Amygdala (tissue), 56 donors: Measurements from ENCODE around the gene ALDH1A2.
"Not testable (repeated sequence)": the region's sequence is repeated elsewhere in the genome, so short reads cannot be mapped to it uniquely, and the experiment has no call there.

Source experiments
- DNase-seq, 56 donors: peaks; one replicate each; lab custom pipeline; 2025; lab: John Stamatoyannopoulos, UW

The ALDH1A2 gene

DNA sequence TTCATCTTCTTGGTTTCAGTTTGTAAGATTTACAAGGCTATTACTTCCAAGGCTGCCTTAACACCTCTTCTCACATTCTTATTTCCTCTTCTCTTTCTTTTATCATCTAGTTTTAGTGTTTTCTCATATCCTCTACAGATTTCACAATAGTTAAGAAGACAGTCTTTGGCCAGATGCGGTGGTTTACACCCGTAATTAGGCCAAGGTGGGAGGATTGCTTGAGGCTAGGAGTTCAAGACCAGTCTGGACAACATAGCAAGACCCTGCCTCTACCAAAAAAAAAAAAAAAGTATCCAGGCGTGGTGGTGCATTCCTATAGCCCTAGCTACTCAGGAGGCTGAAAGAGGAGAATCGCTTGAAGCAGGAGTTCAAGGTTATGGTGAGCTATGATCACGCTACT lies 3.5 kb upstream of the ALDH1A2 start:
- DNase-seq, result no peak

DNA sequence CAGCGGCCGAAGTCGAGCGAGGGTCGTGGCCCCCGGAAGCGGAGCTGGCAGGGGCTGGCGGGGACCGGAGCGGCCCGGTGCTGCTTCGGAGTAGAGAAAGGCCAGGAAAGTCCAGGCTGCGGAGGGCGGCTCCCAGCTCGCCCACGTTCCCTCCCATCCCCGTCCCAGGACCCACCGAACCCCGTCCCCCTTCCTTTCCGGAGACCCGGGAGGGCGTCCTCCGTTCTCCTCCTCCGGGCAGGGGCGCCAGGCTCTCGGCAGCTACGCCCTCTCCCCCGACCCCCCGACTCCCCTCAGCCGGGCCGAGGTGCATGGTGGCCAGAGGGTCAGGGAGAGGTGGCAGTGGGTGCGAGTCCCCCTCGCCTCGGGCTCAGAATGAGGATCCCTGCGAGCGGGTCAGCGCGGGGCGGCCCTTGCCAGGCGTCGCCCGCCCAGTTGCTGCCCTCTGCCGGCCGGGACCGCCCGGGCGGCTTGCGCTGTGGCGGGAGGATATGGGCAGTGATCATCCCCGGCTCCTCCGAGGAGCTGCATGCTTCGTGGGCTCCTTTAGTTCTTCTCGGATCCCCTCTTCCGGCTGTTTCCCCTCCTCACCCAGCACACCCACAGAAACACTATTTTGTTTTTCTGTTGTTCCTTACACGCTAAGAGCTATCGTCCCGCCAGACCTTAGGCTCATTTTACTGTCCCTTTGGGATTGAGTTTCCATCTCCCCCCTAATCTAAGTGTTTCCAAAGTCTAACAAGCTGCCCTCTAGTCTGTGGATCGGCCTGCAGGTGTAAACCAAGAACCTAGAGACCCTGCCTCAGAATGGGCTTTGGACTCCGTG lies 744 bp upstream of the ALDH1A2 start:
- DNase-seq, result peak in 18 of 56 donors; percentile 3 to 43 (median 12)

DNA sequence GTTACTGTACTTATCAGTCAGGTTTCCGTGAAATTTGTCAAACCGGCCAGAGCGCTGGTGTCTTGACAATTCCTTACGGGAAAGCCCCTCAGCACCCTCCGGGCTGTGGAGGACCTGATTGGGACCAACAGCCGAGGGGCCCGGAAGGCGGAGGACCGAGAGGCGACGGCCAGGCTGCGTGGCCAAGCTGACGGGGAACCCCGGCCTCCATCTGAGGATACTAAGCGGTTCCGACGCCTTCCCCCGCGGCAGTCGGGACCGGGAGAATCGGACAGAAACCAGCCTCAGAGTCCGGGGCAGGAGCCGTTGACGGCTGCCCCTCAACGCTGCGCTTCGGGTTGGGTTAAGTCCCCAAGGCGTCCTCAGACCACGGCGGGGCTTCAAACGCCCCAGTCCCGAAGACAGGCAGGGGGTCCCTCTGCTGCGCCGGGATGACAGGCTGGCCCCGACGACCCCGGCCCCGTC lies 499 bp downstream of the ALDH1A2 start:
- no peak for DNase-seq

DNA sequence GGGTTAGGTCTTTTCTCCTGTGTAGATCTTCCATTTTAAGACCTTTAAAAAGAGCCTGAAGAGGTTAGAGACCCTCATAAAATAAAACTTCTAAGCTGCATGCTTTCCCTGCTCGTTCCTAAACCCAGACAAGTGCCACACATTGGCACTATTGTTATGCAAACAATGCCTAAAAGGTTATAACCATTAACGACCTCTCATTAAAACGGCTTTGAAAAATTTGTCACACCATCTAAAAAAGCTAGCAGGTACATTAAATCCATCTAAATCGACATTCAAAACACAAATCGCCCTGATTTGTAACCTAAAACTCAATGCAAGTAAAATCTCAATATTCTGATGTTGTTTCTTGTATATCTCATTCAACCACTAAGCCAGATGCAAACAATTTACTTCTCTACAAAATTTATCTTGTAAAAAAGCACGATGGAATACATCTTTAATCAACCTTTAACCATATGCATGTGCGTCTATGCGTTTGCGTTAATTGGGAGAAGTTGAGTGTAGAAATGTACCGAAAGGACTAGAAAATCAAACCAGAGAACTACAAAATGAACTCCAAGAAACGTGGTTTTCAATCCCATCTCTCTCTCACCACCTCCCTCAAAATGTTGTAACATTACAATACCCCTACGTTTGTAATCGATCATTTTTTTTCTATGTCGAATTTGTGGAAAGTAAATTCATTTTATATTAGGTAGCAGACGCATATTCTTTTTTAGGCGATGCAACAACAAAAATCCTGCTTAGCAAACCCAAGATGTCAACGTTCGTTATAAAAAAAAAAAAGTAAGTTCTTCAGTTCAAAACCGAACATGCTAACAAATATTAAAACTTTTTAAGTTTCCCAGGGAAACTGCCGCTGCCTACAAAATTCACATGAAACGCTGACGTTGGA lies 1.2 kb downstream of the ALDH1A2 start:
- DNase-seq, result no peak

DNA sequence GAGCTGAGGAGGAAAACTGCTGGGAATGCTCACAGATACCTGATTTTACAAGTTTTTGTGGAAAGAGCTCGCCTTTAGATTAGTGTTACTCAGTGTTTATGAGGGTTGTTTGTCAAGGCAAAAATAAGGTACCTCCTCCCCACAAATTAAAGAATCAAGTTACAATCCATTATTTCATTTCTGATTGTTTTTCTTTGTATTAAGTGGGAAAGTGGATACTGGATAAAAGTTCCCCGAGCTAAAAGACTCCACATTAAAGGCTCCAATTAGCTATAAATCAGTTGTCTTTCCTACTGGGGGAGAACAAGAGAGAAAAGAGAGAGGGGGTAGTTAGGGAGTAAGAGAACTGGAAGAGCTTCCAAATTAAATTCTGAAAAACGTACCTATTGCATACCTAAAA lies 1.9 kb downstream of the ALDH1A2 start:
- DNase-seq, result no peak

DNA sequence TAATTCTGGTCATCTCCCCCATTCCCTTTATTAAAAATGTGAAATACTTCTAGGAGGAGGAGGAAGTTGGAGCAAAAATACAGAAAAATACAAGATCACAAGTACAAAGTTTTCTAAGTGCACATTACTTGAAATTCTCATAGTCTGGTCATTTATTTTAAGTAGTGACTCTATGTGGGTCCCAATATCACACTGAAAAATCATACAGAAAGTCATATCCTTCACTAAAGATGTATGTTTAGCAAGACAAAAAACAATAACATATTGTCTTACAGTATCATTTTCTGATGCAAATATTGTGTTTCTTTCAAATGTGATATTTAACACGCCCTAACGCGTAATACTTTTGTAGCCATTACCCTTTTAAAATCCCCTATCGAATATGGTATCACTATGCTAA lies 2.5 kb downstream of the ALDH1A2 start:
- no peak for DNase-seq

DNA sequence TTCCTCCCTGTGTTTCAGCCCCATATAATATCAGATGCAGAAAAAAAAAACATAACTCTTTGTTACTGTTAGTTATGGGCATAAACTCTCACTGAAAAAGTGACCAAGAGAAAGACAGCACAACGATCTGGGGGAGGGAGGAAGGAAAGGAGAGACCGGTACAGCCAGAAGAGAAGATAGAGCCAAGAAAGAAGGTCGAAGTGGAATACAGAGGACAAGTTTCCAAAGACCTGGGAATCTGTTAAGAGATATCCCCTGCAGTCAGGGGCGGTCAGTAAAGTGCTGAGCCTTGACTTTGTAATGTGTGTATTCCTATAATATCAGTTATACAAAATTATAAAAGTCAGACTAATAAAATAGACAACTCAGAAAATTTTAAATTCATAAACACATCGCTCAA lies 3.3 kb downstream of the ALDH1A2 start:
- no peak for DNase-seq

DNA sequence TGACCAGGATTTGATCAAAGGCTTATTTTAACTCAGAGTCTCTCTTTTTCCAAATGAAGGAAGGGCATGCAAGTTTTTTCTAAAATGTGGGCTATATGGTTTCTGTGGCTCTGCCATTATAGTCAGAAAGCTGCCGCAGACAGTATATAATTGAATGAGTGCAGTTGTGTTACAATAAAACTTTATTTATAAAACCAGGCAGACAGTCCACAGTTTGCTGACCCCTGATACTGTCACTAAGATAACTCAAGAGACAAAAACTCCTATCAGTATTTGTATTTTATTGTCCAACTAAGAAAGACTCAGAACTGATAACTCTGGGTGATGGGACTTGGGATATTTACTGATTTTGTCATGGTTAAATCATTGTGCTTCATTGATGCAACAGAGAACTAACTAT lies 4.9 kb downstream of the ALDH1A2 start:
- DNase-seq, result no peak

DNA sequence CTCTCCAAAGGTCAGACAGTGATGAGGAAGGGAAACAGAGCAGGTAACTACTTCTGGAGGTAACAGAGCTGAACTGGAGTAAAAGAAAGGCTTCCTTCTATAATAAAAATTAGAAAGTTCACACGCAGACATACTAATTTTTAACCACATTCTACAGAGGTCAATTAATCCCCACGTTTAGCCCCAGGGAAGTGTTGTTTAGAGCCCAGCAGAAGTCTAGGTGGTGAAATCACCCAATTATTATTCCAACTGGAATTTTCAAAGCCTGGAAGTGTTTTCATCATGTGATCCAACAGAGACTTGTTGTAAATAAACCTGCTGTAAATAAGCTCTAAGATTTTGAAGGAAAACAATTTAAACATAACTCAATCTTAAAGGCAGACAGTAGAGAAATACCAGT lies 6.8 kb downstream of the ALDH1A2 start:
- no peak for DNase-seq

DNA sequence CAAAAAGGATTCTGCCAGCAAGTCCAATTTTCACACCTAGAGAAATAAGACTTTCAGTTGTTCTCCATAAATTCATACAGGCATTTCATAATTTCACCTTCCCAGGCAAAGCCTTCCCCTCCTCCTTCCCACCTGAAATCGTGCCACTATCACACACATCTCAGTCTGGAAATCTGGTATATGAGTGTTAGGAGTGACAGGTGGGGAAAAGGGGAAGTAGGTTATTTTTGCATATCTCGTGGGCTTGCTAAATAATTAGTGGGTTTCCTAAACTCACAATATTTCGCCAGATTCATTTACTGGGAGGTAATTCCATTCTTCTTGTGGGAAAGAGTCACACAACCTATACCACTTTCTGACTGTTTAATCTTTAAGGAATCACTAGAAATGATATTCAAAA lies 7.4 kb downstream of the ALDH1A2 start:
- DNase-seq, result no peak

DNA sequence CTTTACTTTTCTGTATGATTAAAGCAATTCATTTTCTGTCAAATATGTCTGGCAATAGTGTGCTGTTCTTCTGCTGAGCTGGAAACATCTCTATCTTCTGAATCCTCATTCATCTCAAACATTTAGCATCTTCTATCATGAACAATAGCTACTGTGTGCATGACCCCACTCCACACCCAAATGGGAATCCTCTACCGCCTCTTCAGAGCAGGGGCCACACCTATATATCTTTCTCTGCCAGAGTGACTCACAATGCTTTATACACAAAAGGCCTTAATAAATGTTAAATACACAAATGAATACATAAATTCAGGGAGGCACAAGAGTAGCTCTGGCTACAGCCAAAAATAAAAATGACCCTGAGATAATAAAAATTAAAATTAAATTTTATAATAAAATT lies 8.0 kb downstream of the ALDH1A2 start:
- DNase-seq, result no peak

DNA sequence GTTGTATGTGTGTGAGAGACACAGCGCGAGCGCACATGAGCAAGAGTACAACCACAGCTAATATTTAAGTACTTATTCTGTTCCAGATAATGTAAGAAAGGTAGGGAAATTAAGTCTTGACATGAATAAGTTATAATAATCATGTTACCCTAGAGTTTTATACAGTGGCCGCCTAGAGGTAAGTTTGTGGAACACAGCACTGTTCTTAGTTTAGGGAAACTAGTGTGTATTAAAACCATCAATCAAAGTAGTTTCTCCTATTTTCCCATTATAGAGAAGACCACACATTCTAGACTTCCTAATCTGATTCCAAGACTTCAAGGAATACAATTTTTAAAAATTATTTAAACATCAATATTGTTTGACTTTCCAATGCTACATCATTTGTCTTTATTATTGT lies 9.5 kb downstream of the ALDH1A2 start:
- no peak for DNase-seq

DNA sequence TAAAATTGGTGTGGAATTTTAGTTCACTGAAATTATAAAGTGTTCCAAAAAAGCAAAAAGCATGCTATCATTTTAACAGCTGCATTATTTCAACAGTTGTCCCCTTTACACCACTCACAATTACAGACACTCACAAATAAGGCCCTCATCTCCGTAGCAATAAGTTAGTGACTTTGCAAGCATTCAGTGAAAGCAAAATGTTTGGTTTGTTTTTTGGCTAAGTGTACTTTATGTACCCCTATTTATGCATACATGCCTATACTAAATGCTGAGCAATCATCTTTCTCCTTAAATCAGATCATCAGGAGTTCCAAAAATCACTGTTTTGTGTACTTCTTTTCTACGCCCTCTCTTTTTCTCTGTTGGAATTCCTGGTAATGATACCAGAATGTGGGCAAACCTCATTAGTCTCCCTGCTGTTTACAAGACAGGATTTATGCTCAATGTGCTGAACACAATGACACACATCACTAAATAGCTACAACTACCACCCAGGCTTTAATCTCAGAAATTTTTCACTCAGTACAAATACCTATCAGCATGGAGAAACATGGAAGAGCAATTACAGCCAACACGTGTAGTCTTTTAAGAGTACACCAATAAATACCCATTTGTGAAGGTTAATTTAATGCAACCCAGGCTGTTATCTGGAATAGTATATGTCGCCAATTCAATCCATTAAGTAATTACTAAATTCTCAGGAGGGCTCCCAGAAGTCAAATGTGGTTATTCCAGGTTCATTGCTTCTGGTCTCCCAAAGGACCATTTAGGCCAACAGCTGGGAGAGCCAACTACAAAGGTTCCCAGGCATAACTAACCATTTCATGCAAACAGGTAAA lies 12.0 kb downstream of the ALDH1A2 start:
- no peak for DNase-seq

DNA sequence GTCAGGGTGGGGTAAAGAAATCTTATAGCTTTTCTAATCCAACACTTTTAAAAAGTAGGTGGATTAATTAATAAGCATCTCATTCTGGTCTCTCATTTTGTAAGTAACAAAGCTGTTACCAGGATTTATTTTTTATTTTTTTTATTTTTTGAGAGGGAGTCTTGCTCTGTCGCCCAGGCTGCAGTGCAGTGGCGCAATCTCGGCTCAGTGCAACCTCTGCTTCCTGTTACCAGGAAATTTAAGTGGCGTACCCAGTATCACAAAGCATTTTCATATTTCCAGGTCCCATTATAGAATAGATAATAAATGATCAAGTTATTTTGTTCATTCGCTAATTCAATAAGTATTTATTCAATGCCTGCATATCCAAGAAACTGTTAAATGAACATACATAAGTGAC lies 13.2 kb downstream of the ALDH1A2 start:
- DNase-seq, result no peak

DNA sequence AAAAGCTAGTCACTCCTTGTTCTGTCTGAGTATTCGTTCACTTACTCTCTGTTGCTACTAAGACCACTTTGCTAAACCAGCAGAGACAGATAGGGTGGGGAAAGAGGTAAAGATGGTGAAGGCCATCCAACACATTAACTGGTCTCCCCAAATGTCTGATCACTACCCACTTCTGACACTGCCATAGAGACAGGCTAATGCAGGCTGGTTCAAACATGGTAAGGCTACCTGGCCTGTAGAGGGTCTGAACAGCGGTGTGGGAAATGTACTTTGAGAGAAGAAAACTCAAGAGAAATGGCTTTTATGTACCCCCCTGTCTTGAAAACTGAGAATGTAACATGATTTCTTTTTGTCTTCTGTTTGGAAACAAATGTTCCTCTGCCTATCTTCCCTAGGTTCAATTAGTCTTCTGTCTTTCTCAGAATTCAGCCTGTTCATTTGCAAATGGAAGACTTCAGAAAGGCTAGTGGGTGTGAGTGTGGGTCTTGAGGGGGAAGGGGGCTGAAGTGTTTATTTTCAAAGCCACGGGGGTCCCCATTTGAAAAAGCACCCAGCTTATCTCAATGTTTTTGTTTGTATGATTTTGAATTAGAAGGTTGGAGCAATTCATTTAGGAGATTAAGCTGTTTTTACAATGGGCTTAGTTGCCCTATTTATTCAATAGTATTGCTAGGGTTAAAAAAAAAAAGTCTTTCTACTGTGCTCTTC lies 15.8 kb downstream of the ALDH1A2 start:
- DNase-seq, result no peak

DNA sequence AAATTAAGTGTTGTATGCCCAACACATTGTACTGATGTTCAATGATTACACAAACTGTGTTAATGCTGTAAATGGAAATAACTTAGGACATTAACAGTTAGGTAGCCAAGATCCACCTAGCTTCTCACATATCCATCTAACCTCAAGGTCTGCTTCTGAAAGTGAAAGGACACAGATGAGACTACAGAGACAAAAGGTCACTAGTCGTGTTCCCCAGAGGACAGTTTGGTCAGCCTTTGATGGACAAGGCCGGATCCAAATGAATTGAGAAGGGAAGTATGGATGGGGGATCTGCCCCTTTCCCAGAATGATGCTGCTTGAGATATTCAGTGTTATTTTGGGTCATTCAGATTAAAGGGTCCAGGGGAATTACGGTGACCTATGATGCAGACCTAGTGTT lies 17.2 kb downstream of the ALDH1A2 start:
- no peak for DNase-seq

DNA sequence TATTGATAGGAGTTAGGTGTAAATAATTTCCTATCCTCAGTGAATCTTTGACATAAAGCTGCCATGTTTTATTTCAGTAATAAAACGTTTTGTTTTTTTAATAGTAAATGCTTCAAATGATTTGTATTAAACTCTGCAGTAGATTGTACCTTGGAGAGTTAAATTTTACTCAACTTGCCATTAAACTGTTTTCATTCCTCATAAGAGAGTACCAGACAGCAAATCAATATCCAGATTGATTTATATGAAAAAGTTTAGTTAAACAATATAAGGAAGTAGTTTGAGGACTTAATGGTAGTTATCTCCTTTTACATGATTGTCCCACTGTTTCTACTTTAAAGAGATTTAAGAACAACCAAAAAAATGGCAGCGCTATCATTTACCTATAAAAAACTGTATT lies 18.4 kb downstream of the ALDH1A2 start:
- no peak for DNase-seq

DNA sequence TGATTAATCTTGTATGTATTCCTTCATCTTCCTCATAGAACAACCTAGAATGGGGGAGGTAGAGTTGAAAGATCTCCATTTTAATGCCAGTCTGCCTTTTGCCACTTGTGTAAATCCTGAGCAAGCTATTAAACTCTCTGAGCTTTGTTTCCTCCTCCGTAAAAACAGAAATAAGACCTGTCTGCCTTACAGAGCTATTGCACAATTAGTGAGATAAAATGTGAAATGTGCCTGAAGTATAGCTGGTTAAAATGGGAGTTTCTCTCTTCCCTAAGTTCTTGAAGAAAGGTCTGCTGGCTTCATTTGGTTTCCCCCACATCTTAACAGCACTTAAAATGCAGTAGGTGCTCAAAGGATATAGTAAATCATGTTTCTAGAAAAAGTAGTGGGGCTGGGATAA lies 19.0 kb downstream of the ALDH1A2 start:
- DNase-seq, result no peak

DNA sequence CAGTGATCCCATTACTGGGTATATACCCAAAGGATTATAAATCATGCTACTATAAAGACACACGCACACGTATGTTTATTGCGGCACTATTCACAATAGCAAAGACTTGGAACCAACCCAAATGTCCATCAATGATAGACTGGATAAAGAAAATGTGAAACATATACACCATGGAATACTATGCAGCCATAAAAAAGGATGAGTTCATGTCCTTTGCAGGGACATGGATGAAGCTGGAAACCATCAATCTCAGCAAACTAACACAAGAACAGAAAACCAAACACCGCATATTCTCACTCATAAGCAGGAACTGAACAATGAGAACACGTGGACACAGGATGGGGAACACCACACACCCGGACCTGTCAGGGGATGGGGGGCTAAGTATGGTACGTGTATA lies 20.1 kb downstream of the ALDH1A2 start:
- not testable (repeated sequence) for DNase-seq

DNA sequence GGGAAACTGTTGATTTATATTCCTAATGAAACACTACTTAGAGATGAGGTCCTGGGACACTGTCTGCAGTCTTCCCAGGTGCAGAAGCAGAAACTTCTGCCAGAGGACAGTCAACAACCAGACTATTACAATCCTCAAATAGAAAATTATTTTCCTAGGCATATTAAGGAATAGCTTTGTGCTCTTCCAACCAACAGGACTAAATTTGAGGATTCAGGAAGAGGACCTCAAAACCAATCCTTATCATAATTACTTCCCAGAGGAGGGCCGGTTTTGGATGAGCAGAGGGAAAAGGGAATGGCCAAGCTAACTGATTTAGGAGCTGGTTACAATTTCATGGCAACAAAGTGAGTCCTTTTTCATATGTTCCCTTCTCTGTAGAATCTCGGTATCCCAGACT lies 21.0 kb downstream of the ALDH1A2 start:
- DNase-seq, result no peak
